ENCODE data around the gene STK17A.
"Not testable (repeated sequence)": the region's sequence is repeated elsewhere in the genome, so short reads cannot be mapped to it uniquely, and the experiment has no call there.

The STK17A gene

GRCh38 chr7:43666938-43667337, 84.0 kb downstream of the STK17A start:
- Mint-ChIP-seq H3K27ac (no peak overlapping the region), H3K4me3 (no peak overlapping the region), H3K36me3 (peaks cover 54% of the 10 kb centered on the region)

DNA sequence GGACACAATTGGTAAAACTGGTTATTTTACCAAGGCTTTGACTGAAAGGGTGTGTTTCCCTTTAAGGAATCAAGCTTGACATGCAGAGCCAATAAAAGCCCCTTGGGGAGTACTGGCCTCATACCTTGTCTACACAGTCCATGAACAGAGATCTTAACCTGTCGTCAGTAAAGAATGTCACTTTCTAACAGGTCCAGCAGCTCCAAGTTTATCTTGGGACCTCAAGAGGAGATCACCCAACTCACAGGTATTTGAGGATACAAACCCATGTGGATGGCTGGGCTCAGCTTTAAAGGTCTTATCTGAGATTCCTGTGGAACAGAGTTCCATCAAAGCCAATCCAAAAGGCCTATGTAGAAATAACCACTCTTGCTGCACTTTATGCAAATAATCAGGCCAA, 85.1 kb downstream of the STK17A start:
- H3K9me3 Mint-ChIP-seq: peaks cover 16% of the 10 kb centered on the region
- H3K27ac Mint-ChIP-seq: peak overlapping the region; percentile 81
- peaks cover 60% of the 10 kb centered on the region for H3K36me3 Mint-ChIP-seq

More at GRCh38 chr7:43666938-43667337, 84.0 kb downstream of the STK17A start:
- no peaks in the 10 kb centered on the region for H3K27me3 Mint-ChIP-seq
- no peak for ATAC-seq
- H3K4me1 Mint-ChIP-seq: peaks cover 47% of the 10 kb centered on the region
- H3K9me3 Mint-ChIP-seq: peaks cover 12% of the 10 kb centered on the region

GRCh38 chr7:43669286-43670081, 86.6 kb downstream of the STK17A start:
- peaks cover 17% of the 10 kb centered on the region for H3K9me3 Mint-ChIP-seq
- peaks cover 63% of the 10 kb centered on the region for H3K36me3 Mint-ChIP-seq
- no peaks in the 10 kb centered on the region for H3K27me3 Mint-ChIP-seq
- H3K4me1 Mint-ChIP-seq: peaks cover 59% of the 10 kb centered on the region
- peak overlapping the region; percentile 81 for H3K27ac Mint-ChIP-seq
- peak; percentile 79 for ATAC-seq
- H3K4me3 Mint-ChIP-seq: peak overlapping the region; percentile 56

More for the DNA sequence above, 85.1 kb downstream of the STK17A start:
- ATAC-seq: no peak
- Mint-ChIP-seq H3K27me3 (no peaks in the 10 kb centered on the region), H3K4me3 (no peak overlapping the region), H3K4me1 (peaks cover 54% of the 10 kb centered on the region)

- Mint-ChIP-seq H3K36me3 (peaks cover 59% of the 10 kb centered on the region), H3K4me3 (no peak overlapping the region), H3K4me1 (peaks cover 42% of the 10 kb centered on the region), H3K9me3 (peaks cover 14% of the 10 kb centered on the region), H3K27ac (peak overlapping the region; percentile 43), H3K27me3 (no peaks in the 10 kb centered on the region)
- ATAC-seq: no peak
Observed at GRCh38 chr7:43671521-43671920, 88.6 kb downstream of the STK17A start.

DNA sequence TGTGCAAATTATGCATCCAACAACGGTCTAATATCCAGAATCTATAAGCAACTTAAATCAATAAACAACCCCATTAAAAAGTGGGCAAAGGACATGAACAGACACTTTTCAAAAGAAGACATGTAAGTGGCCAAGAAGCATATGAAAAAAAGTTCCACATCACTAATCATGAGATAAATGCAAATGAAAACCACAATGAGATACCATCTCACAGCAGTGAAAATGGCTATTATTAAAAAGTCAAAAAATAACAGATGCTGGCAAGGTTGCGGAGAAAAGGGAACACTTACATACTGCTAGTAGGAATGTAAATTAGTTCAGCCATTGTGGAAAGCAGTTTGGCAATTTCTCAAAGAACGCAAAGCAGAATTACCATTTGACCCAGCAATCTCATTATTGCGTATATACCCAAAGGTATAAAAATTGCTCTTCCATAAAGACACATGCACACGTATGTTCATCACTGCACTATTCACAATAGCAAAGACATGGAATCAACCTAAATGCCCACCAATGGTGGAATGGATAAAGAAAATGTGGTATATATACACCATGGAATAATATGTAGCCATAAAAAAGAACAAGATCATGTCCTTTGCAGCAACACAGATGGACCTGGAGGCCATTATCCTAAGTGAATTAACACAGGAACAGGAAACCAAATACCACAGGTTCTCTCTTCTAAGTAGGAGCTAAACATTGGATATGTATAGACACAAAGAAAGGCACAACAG, 90.5 kb downstream of the STK17A start:
- Mint-ChIP-seq H3K4me1 (peaks cover 46% of the 10 kb centered on the region), H3K9me3 (peaks cover 14% of the 10 kb centered on the region), H3K36me3 (peaks cover 57% of the 10 kb centered on the region), H3K27ac (peak overlapping the region; percentile 43)
- not testable (repeated sequence) for ATAC-seq, H3K27me3 Mint-ChIP-seq, H3K4me3 Mint-ChIP-seq

DNA sequence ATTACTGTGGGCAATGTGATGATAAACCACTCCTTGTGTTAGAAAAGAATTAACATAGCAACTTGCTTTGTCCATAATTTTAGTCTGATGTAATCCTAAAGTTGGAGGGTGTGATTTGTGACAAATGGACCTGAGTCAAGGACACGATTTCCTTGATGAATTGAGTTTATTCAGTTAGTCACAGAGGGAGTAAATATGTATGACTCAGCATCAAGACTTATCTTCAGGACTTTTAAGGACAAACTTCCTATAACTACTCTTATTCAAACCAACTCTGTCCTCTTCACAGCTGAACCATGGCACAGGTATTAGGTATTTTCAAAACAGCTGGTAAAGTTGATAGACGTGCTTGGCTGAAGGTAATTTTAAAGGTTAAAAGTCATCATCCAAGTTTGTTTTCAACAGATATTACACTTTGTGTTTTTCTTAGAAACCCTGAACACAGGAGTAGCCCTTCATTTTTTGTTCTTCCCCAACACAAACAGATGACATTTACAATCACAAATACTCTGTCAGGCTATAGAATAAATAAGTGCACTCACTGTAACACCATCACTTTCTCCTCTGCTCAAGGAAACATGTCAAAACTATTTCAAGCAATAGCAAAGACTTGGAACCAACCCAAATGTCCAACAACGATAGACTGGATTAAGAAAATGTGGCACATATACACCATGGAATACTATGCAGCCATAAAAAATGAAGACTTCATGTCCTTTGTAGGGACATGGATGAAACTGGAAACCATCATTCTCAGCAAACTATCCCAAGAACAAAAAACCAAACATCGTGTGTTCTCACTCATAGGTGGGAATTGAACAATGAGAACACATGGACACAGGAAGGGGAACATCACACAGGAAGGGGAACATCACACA, 91.9 kb downstream of the STK17A start:
- Mint-ChIP-seq H3K36me3 (peaks cover 43% of the 10 kb centered on the region), H3K9me3 (peaks cover 9% of the 10 kb centered on the region), H3K4me3 (no peak overlapping the region), H3K4me1 (peaks cover 46% of the 10 kb centered on the region), H3K27ac (peak overlapping the region; percentile 43), H3K27me3 (no peaks in the 10 kb centered on the region)
- no peak for ATAC-seq
